Stimulated activated CD8-positive, alpha-beta memory T cell treated with anti-CD3 and anti-CD28 coated beads, Interleukin-7, amount 100 ng/mL, for 24 hours (primary cell): ENCODE results near the gene MAPK13.
"Not testable (repeated sequence)": the region's sequence is repeated elsewhere in the genome, so short reads cannot be mapped to it uniquely, and the experiment has no call there.

Experiments used
- DNase-seq: peaks from one replicate; pipeline ENCODE4 v3.0.0-alpha.2; 2020; ENCODE audit warnings: low read depth

Gene MAPK13

GRCh38 chr6:36114798-36115408 is 15.4 kb upstream of the MAPK13 start:
- DNase-seq = no peak

GRCh38 chr6:36115412-36115811 is 14.9 kb upstream of the MAPK13 start:
- DNase-seq = no peak

- DNase-seq = no peak
Measured at GRCh38 chr6:36116066-36116864, 14.0 kb upstream of the MAPK13 start.

GRCh38 chr6:36116943-36117342 is 13.4 kb upstream of the MAPK13 start:
- DNase-seq = no peak

- DNase-seq = no peak
Measured at GRCh38 chr6:36117658-36118549, 12.4 kb upstream of the MAPK13 start.

GRCh38 chr6:36118550-36119107 is 11.7 kb upstream of the MAPK13 start:
- no peak for DNase-seq

- no peak for DNase-seq
Measured at GRCh38 chr6:36119209-36119608, 11.1 kb upstream of the MAPK13 start.

GRCh38 chr6:36120018-36120417 is 10.3 kb upstream of the MAPK13 start:
- DNase-seq = no peak

GRCh38 chr6:36120539-36120938 is 9.8 kb upstream of the MAPK13 start:
- no peak for DNase-seq

- DNase-seq = no peak
Measured at GRCh38 chr6:36120979-36121786, 9.1 kb upstream of the MAPK13 start.

- DNase-seq = no peak
Measured at GRCh38 chr6:36121787-36122494, 8.4 kb upstream of the MAPK13 start.

- DNase-seq = no peak
Measured at GRCh38 chr6:36122495-36123269, 7.6 kb upstream of the MAPK13 start.

- peak; percentile 76 for DNase-seq
Measured at GRCh38 chr6:36123270-36124139, 6.8 kb upstream of the MAPK13 start.

- not testable (repeated sequence) for DNase-seq
Measured at GRCh38 chr6:36124346-36124745, 6.0 kb upstream of the MAPK13 start.

GRCh38 chr6:36124881-36125280 is 5.4 kb upstream of the MAPK13 start:
- no peak for DNase-seq

GRCh38 chr6:36125575-36125974 is 4.7 kb upstream of the MAPK13 start:
- no peak for DNase-seq

GRCh38 chr6:36126121-36126520 is 4.2 kb upstream of the MAPK13 start:
- DNase-seq = no peak

GRCh38 chr6:36126553-36127458 is 3.5 kb upstream of the MAPK13 start:
- DNase-seq = no peak
